HK-2 (cell line): ENCODE results near the gene KCNIP1.
A peak's percentile ranks its signal among the peaks of the same experiment; 100 is the strongest.
"Not testable (repeated sequence)": the region's sequence is repeated elsewhere in the genome, so short reads cannot be mapped to it uniquely, and the experiment has no call there.

ENCODE experiments used
- DNase-seq: peaks from one replicate; pipeline ENCODE4 v3.0.0-alpha.2; 2018; ENCODE audit not compliant: unreplicated experiment

KCNIP1 gene

GRCh38 chr5:170537451-170538095 lies 33.8 kb downstream of the KCNIP1 start:
- no peak for DNase-seq

GRCh38 chr5:170538096-170538465 lies 34.3 kb downstream of the KCNIP1 start:
- DNase-seq = peak; percentile 18

GRCh38 chr5:170538696-170539586 lies 35.1 kb downstream of the KCNIP1 start:
- DNase-seq = no peak

- DNase-seq = no peak
Observed at GRCh38 chr5:170540271-170540670, 36.5 kb downstream of the KCNIP1 start.

GRCh38 chr5:170541146-170541769 lies 37.4 kb downstream of the KCNIP1 start:
- peak; percentile 8 for DNase-seq

GRCh38 chr5:170542691-170543293 lies 39.0 kb downstream of the KCNIP1 start:
- no peak for DNase-seq

GRCh38 chr5:170545313-170545712 lies 41.5 kb downstream of the KCNIP1 start:
- no peak for DNase-seq

GRCh38 chr5:170545811-170546210 lies 42.0 kb downstream of the KCNIP1 start:
- no peak for DNase-seq

- no peak for DNase-seq
Observed at GRCh38 chr5:170546282-170546681, 42.5 kb downstream of the KCNIP1 start.

- not testable (repeated sequence) for DNase-seq
Observed at GRCh38 chr5:170550382-170550781, 46.6 kb downstream of the KCNIP1 start.

GRCh38 chr5:170551076-170551475 lies 47.3 kb downstream of the KCNIP1 start:
- DNase-seq = no peak

GRCh38 chr5:170551622-170552021 lies 47.8 kb downstream of the KCNIP1 start:
- no peak for DNase-seq

- DNase-seq = no peak
Observed at GRCh38 chr5:170552621-170553115, 48.8 kb downstream of the KCNIP1 start.

- DNase-seq = no peak
Observed at GRCh38 chr5:170553218-170553617, 49.4 kb downstream of the KCNIP1 start.

GRCh38 chr5:170554521-170555267 lies 50.9 kb downstream of the KCNIP1 start:
- no peak for DNase-seq

GRCh38 chr5:170557314-170557713 lies 53.5 kb downstream of the KCNIP1 start:
- no peak for DNase-seq

- no peak for DNase-seq
Observed at GRCh38 chr5:170559296-170559695, 55.5 kb downstream of the KCNIP1 start.

GRCh38 chr5:170560938-170561337 lies 57.1 kb downstream of the KCNIP1 start:
- no peak for DNase-seq

- DNase-seq = no peak
Observed at GRCh38 chr5:170562166-170562874, 58.5 kb downstream of the KCNIP1 start.

- no peak for DNase-seq
Observed at GRCh38 chr5:170562875-170563228, 59.0 kb downstream of the KCNIP1 start.
